ENCODE measurements around the gene CACNG6.
"Not testable (repeated sequence)": the region's sequence is repeated elsewhere in the genome, so short reads cannot be mapped to it uniquely, and the experiment has no call there.

CACNG6 gene, protein sequence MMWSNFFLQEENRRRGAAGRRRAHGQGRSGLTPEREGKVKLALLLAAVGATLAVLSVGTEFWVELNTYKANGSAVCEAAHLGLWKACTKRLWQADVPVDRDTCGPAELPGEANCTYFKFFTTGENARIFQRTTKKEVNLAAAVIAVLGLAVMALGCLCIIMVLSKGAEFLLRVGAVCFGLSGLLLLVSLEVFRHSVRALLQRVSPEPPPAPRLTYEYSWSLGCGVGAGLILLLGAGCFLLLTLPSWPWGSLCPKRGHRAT

GRCh38 chr19:53991224-53992113 is at the start of gene CACNG6:
Gene CACNG6 (plus strand): TSS chr19:53991637. CDS start chr19:53992878, 1,241 bp downstream.
- no peak for DNase-seq

DNA sequence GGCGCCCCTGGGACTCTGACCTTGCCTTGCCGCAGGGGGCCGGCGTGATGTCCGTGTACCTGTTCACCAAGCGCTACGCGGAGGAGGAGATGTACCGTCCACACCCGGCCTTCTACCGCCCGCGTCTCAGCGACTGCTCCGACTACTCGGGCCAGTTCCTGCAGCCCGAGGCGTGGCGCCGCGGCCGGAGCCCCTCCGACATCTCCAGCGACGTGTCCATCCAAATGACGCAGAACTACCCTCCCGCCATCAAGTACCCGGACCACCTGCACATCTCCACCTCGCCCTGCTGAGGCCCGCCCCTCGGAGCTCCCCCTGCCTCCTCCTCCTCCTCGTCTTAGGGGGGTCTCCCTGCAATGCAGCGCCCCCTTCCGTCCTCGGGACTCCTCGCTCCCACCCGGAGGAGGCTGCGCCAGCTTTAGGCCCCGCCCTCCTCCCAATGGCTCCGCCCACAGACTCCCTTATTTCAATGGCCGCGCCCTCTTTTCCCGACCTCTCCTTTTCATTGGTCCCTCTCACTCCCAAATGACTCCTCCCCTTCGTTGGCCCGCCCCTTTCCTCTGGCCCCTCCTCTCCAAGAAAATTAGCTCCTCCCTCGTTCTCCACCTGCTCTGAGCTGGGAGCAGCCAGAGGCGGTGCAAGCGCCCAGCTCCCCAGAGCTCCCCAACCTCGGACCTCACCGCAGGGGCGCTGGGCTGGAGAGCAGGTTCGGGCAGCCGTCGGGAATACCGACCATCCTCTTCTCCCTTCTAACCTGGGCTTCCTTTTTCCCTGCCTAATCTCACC is 49.2 kb upstream of the CACNG6 start:
- no peak for DNase-seq

DNA sequence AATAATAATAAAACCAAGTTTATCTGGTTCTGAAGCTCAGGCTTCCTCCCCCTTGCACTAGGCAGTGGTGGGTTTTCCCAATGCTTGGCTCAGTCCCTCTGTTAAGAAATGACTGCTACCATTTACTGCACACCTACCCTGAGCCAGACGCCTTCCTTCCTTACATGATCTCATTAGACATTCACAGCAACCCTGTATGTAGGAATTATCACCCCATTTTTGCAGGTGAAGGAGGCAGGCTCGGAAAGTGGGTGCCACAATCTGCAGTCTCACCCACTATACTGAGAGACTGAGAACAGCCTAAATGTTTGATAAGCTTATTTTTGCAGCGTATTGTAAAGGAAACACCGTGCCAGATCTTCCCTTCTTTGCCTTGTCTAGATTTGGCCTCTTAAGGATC is 47.0 kb upstream of the CACNG6 start:
- no peak for DNase-seq

DNA sequence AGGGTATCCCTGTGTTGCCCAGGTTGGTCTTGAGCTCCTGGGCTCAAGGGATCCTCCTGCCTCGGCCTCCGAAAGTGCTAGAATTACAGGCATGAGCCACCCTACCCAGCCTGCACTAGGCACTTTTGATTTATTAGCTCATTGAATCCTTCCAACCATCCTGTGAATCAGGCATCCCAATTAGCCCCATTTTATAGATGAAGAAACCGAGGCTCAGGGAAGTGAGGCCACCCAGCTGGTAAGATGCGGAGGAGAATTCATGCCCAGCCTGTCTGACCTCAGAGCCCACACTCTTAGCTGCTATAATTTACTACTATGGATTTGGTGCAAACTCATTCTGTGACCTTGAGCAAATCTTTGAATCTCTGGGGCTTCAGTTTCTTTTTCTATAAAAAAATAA is 46.5 kb upstream of the CACNG6 start:
- no peak for DNase-seq

GRCh38 chr19:53945441-53945840 is 46.0 kb upstream of the CACNG6 start:
- peak; percentile 39 for DNase-seq

DNA sequence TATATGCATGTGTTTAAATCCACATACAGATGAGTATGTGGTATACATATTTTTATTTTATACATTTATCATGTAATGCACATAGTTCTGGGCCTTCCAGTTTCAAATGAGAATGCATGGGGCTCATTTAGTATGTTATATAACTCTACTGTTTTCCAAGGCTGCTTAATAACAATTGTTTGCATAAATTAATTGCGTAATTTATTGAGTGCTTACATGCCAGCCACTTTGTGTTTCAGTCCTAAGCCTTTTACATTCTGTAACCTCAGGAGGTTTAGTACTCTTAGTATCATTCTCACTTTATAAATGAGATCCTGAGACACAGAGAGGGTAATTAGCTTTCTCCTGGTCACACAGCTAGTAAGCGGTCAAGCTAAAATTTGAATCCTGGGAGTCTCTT is 45.4 kb upstream of the CACNG6 start:
- no peak for DNase-seq

DNA sequence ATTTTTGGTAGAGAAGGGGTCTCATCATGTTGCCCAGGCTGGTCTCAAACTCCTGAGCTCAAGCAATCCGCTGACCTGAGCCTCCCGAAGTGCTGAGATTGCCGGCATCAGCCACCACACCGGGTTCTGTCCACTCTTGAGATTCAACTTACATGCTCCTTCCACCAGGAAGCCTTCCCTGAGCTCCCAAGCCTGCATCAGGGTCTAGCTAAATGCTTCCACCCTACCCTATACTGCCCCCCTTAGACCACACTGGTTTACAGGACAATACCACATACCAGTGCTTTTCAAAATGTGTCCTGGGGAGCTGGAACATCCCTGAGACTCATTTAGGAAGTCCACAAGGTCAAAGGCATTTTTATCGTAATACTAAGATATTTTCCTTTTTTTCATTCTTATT is 43.8 kb upstream of the CACNG6 start:
- DNase-seq, result no peak

- not testable (repeated sequence) for DNase-seq
Observed at GRCh38 chr19:53948611-53949010, 42.8 kb upstream of the CACNG6 start.

DNA sequence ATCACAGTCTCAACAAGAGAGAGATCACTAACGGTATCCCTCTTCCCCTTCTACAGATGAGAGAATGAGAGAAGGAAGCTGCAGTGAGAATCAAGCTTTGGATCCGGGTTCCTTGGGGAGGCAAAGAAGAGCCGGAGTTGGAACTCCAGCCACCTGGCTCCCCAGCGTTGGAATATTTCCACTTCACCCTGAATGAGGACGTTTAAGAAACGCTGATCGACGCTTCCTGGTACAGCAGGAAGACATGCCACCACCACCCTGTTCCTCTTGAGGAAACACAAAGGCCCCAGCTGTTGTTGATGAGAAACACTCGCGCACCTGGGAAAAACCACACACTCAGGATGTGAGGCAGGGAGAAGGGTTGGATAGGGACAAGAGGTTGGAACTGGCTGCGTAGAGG is 40.0 kb upstream of the CACNG6 start:
- DNase-seq, result no peak

DNA sequence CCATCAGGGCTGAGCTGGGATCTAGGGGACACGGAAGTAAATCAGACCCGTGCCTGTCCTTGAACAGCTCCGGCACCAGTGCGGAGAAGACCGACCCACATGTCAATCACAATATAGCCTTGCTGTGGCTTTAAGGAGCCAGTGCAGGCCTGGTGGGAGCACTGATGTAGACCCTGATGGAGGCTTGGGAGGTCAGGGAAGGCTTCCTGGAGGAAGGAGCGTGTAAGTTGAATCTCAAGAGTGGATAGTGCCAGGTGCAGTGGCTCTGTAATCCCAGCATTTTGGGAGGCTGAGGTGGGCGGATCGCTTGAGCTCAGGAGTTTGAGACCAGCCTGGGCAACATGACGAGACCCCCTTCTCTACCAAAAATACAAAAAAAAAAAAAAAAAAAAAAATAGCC is 39.5 kb upstream of the CACNG6 start:
- DNase-seq, result no peak

DNA sequence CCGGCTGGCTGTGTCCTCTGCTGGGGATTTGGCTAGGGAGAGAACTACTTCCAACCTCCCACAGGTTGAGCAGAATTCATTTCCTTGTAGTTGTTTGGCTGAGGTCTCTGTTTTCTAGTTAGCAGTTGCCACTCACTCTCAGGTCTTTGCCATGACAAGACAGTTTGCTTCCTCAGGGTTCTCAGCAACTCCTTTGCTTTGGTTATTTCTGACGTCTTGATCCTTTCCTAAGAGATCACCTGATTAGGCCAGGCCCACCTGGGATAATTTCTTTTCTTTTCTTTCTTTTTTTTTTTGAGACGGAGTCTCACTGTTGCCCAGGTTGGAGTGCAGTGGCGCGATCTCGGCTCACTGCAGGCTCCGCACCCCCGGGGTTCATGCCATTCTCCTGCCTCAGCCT is 38.1 kb upstream of the CACNG6 start:
- DNase-seq, result no peak

GRCh38 chr19:53957448-53958167 is 33.8 kb upstream of the CACNG6 start:
- no peak for DNase-seq

GRCh38 chr19:53958168-53958571 is 33.3 kb upstream of the CACNG6 start:
- no peak for DNase-seq

- DNase-seq, result no peak
Observed at GRCh38 chr19:53958823-53959757, 32.3 kb upstream of the CACNG6 start.

GRCh38 chr19:53960187-53960586 is 31.2 kb upstream of the CACNG6 start:
- no peak for DNase-seq

- DNase-seq, result no peak
Observed at GRCh38 chr19:53960886-53961285, 30.6 kb upstream of the CACNG6 start.

GRCh38 chr19:53961523-53962356 is 29.7 kb upstream of the CACNG6 start:
- no peak for DNase-seq

DNA sequence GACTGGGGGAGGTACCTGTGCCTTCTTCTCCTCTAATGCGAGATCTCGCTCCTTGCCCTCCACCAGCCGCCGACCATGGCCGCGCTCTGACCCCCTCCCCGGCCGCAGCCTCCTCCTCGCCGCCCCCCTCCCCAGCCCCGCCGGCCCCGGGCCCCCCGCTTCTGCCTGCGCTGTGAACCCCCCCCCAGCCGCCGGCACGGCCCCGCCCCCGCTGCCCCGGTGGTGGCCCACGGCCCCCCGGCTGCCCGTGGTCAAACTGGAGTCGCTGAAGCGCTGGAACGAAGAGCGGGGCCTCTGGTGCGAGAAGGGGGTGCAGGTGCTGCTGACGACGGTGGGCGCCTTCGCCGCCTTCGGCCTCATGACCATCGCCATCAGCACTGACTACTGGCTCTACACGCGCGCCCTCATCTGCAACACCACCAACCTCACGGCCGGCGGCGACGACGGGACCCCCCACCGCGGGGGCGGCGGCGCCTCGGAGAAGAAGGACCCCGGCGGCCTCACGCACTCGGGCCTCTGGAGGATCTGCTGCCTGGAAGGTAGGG is 28.5 kb upstream of the CACNG6 start, which contains the start of gene CACNG8:
Gene CACNG8 (plus strand): TSS at position 51 of the 545 bp plus-strand sequence.
- no peak for DNase-seq

- DNase-seq, result no peak
Observed at GRCh38 chr19:53965091-53965490, 26.3 kb upstream of the CACNG6 start.

DNA sequence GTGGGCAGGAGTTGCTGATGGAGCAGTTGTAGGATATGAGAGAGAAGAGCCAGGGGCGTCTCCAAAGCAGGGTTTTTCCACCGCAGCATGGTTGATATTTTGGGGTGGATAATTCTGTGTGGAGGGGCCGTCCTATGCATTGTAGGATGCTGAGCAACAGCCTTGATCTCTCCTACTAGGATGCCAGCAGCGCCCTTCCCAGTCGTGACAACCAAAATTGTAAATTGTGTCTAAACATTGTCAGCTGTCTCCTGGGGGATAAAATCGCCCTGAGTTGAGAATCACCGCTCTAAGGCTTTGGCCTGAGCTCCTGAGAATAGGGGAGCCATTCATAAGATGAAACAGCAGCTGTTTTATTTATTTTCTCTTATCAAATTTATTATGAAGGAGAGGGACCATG is 24.5 kb upstream of the CACNG6 start:
- no peak for DNase-seq

All from MV-4-11 (cell line).